ENCODE data around the gene SPIRE2.
"Not testable (repeated sequence)": the region's sequence is repeated elsewhere in the genome, so short reads cannot be mapped to it uniquely, and the experiment has no call there.

The SPIRE2 gene

DNA sequence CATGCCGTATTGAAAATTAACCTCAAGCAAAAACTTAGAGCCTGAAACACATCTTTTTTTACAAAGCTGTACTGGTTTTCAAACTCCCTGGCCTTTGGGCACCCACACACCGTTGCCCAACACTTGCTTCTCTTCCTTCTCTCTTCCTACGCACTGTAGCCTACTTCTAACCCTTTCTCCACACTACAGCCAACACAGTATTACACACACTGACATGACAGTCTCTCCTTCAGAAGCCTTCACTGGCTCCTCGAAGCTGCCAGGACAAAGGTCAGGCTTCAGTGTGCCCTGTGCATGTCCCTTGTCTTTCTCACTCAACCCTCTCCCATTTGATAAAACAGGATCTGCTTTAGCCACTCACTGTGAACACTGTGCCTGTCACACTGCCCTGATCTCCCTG lies 19.8 kb upstream of the SPIRE2 start:
- Histone ChIP-seq H3K79me2 (ENCODE audit: control insufficient read depth, insufficient read depth, low read length, unreplicated experiment) (peaks cover 8% of the 10 kb centered on the region), H3K4me1 (ENCODE audit: control insufficient read depth, insufficient read depth, low read length, unreplicated experiment) (peaks cover 6% of the 10 kb centered on the region), H3K27ac (ENCODE audit: low read depth, low read length) (no peak overlapping the region), H3K4me3 (ENCODE audit: low read depth, low read length) (no peak overlapping the region), H2AFZ (ENCODE audit: low read length, unreplicated experiment) (no peak overlapping the region), H3K36me3 (ENCODE audit: insufficient read depth, low read length) (peaks cover 15% of the 10 kb centered on the region; the same call in 1 of the 2 replicates), H3K27me3 (ENCODE audit: insufficient read depth, low read length) (no peaks in the 10 kb centered on the region)

DNA sequence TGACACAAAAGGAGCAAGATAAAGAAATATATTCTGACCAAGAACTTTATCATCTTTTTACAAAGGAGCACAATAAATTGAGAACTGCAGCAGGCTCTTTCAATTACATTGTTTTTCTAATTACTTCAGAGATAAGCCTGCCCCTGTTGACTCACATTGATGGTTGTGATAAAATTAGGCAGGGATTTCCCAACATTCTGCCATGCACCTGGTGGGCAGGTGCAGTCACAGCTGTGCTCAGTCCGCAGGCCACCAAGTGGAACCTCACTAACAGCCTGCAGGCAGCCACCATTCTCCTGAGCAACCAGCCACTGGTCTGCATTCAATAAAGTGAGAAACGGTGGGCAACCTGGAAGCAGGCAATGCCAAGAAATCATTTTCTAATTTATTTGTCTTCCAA lies 17.0 kb upstream of the SPIRE2 start:
- Histone ChIP-seq H3K36me3 (ENCODE audit: insufficient read depth, low read length) (peaks cover 15% of the 10 kb centered on the region; the same call in 1 of the 2 replicates), H3K4me3 (ENCODE audit: low read depth, low read length) (no peak overlapping the region), H3K79me2 (ENCODE audit: control insufficient read depth, insufficient read depth, low read length, unreplicated experiment) (peaks cover 35% of the 10 kb centered on the region)

DNA sequence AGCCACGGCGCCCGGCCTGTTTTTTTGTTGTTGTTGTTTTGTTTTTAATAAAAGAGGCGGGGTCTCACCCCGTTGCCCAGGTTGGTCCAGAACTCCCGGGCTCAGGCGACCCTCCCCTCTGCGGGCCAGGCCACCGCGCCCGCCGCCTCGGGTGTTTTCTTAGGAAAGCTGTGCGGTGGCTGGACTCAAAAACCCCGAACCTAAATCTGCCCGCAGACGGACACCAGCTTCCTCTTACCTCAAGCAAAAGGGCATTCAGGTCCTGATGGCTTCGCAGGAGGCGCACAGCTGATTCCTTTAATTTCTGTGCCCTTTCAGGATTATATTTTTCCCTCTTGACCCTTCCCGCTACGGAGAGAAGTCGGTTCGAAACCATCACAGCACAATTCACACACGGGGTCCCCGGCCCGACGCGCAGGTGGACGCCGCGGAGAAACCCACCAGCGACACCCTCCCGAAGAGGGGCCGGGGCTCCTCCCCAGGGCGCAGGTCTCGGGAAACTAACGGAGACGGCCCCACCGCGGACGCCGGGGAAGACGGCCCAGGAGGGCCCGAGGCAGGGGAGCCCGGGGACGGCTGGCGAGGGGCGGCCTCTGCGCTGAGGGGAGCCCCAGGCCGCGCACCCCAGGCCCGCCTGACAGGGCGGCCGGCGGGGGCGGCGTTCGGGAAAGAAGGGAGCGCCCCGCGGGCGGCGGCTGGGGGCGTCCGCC lies 12.5 kb upstream of the SPIRE2 start:
- H2AFZ ChIP-seq (ENCODE audit: low read length, unreplicated experiment): peak overlapping the region; percentile 82
- peaks cover 12% of the 10 kb centered on the region for H3K4me1 ChIP-seq (ENCODE audit: control insufficient read depth, insufficient read depth, low read length, unreplicated experiment)
- H3K79me2 ChIP-seq (ENCODE audit: control insufficient read depth, insufficient read depth, low read length, unreplicated experiment): peaks cover 44% of the 10 kb centered on the region
- H3K27ac ChIP-seq (ENCODE audit: low read depth, low read length): peak overlapping the region; percentile 54; the same call in 1 of the 2 replicates
- no peaks in the 10 kb centered on the region for H3K27me3 ChIP-seq (ENCODE audit: insufficient read depth, low read length)
- H3K4me3 ChIP-seq (ENCODE audit: low read depth, low read length): peak overlapping the region; percentile 99
- H3K36me3 ChIP-seq (ENCODE audit: insufficient read depth, low read length): 0 out of 2 replicates have a peak, but pooled peaks cover 4% of the 10 kb centered on the region

More for the DNA sequence above, 17.0 kb upstream of the SPIRE2 start:
- H2AFZ ChIP-seq (ENCODE audit: low read length, unreplicated experiment): no peak overlapping the region
- peaks cover 5% of the 10 kb centered on the region for H3K4me1 ChIP-seq (ENCODE audit: control insufficient read depth, insufficient read depth, low read length, unreplicated experiment)
- H3K27me3 ChIP-seq (ENCODE audit: insufficient read depth, low read length): no peaks in the 10 kb centered on the region
- H3K27ac ChIP-seq (ENCODE audit: low read depth, low read length): no peak overlapping the region

DNA sequence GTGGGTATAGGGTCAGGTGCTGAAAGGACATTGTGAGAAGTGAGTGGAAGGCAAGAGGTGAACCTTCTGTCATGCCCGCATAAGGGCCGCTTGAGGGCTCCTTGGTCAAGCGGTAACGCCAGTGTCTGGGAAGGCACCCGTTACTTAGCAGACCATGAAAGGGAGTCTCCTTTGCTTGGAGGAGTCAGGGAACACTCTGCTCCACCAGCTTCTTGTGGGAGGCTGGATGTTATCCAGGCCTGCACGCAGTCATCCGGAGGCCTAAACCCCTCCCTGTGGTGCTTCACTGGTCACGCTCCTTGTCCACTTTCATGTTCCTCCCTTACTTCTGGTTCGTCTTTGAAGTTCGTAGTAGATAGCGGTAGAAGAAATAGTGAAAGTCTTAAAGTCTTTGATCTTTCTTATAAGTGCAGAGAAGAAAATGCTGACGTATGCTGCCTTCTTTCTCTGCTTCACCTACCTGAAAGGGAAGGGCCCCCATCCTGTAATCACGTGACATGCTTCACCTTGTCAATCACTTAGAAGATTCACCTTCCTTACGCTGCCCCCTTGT lies 9.3 kb upstream of the SPIRE2 start:
- Histone ChIP-seq H3K79me2 (ENCODE audit: control insufficient read depth, insufficient read depth, low read length, unreplicated experiment) (peaks cover 31% of the 10 kb centered on the region), H3K4me1 (ENCODE audit: control insufficient read depth, insufficient read depth, low read length, unreplicated experiment) (peaks cover 12% of the 10 kb centered on the region), H3K4me3 (ENCODE audit: low read depth, low read length) (0 out of 2 replicates have a peak overlapping the region, but pooled peaks have one; percentile 16)
- H3K27ac ChIP-seq (ENCODE audit: low read depth, low read length); H3K36me3 ChIP-seq (ENCODE audit: insufficient read depth, low read length); H3K27me3 ChIP-seq (ENCODE audit: insufficient read depth, low read length); H2AFZ ChIP-seq (ENCODE audit: low read length, unreplicated experiment): not testable (repeated sequence)

DNA sequence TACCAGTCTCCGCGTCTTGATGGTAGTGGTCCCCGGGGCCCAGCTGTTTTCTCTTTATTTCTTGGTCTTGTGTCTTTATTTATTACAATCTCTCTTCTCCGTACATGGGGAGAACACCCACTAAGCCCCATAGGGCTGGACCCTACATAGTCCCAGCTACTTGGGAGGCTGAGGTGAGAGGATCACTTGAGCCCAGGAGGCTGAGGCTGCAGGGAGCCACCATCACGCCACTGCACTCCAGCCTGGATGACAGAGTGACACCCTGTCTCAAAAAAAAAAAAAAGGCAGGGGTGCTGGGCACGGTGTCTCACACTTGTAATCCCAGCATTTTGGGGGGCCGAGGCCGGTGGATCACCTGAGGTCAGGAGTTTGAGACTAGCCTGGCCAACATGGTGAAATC lies 8.8 kb upstream of the SPIRE2 start:
- not testable (repeated sequence) for H3K27me3 ChIP-seq (ENCODE audit: insufficient read depth, low read length); H3K4me3 ChIP-seq (ENCODE audit: low read depth, low read length); H2AFZ ChIP-seq (ENCODE audit: low read length, unreplicated experiment); H3K36me3 ChIP-seq (ENCODE audit: insufficient read depth, low read length); H3K27ac ChIP-seq (ENCODE audit: low read depth, low read length); H3K4me1 ChIP-seq (ENCODE audit: control insufficient read depth, insufficient read depth, low read length, unreplicated experiment)
- H3K79me2 ChIP-seq (ENCODE audit: control insufficient read depth, insufficient read depth, low read length, unreplicated experiment): peaks cover 26% of the 10 kb centered on the region

DNA sequence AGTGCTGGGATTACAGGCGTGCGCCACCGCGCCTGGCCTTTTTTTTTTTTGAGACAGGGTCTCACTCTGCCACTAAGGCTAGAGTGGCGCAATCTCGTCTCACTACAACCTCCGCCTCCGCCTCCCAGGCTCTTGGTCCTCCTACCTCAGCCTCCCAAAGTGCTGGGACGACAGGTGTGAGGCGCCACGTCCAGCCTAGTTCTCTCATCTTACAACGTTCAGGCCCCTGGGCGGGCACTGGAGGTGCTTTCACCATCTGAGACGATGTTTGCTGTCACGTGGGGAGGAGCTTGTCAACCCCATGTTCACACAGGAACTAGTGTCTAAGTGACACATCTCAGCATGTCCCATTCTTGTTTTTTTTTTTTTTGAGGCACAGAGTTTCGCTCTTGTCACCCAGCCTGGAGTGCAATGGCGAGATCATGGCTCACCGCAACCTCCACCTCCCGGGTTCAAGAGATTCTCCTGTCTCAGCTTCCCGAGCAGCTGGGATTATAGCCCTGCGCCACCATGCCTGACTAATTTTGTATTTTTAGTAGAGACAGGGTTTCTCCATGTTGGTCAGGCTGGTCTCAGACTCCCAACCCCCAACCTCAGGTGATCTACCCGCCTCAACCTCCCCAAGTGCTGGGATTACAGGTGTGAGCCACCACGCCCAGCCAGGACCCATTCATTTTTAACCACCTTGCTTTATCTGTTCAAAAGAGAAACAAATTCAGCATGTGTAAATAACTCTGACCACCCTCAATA lies 6.7 kb upstream of the SPIRE2 start:
- Histone ChIP-seq H3K4me1 (ENCODE audit: control insufficient read depth, insufficient read depth, low read length, unreplicated experiment) (peaks cover 7% of the 10 kb centered on the region), H3K79me2 (ENCODE audit: control insufficient read depth, insufficient read depth, low read length, unreplicated experiment) (peaks cover 8% of the 10 kb centered on the region), H3K27me3 (ENCODE audit: insufficient read depth, low read length) (no peaks in the 10 kb centered on the region), H3K27ac (ENCODE audit: low read depth, low read length) (no peak overlapping the region), H2AFZ (ENCODE audit: low read length, unreplicated experiment) (no peak overlapping the region), H3K4me3 (ENCODE audit: low read depth, low read length) (no peak overlapping the region), H3K36me3 (ENCODE audit: insufficient read depth, low read length) (no peaks in the 10 kb centered on the region)

DNA sequence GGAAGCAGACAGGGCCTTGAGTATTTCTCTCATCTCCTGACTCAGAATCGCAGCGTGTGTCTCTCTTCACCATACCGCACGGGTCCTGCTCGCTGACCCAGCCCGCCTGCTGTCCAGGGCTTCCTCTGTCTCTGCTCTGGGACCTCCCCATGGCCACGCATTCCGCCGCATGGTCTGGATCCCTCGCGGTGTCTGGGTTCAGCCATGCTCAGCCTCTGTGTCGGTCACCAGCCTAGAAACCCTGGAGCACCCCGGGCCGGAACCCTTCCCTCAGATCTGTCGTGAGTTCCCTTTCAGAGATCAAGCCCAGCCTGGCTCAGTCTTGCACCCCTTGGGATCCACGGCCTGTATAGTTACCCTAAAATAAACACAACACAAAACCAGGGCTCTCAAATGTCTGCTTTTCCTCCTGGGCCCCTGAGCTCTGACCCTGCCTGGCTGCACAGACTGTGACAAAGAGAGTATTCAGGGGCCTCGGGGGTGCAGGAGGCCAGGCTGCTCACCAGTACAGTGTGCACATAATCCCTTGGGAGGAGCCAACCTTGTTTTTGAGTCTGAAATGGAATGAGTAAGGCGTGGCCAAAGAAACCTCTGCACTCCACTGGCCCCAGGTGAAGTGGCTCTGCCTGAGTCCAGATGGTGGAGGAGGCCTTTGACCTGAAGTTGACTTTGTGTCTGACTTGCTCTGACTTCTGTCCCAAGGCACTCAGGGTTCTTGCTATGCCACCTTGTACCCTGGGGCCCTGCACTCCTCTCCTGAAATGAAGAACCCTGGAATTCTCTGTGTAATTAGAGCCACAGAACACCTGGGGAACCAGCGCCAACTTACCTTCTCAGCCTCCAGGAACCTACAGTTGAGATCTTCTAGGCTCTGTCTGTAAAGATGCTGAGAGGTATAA lies 5.8 kb upstream of the SPIRE2 start:
- peaks cover 13% of the 10 kb centered on the region for H3K4me1 ChIP-seq (ENCODE audit: control insufficient read depth, insufficient read depth, low read length, unreplicated experiment)
- no peak overlapping the region for H2AFZ ChIP-seq (ENCODE audit: low read length, unreplicated experiment)
- H3K79me2 ChIP-seq (ENCODE audit: control insufficient read depth, insufficient read depth, low read length, unreplicated experiment): peaks cover 6% of the 10 kb centered on the region
- no peaks in the 10 kb centered on the region for H3K27me3 ChIP-seq (ENCODE audit: insufficient read depth, low read length)
- no peak overlapping the region for H3K27ac ChIP-seq (ENCODE audit: low read depth, low read length)
- H3K36me3 ChIP-seq (ENCODE audit: insufficient read depth, low read length): no peaks in the 10 kb centered on the region
- H3K4me3 ChIP-seq (ENCODE audit: low read depth, low read length): no peak overlapping the region

DNA sequence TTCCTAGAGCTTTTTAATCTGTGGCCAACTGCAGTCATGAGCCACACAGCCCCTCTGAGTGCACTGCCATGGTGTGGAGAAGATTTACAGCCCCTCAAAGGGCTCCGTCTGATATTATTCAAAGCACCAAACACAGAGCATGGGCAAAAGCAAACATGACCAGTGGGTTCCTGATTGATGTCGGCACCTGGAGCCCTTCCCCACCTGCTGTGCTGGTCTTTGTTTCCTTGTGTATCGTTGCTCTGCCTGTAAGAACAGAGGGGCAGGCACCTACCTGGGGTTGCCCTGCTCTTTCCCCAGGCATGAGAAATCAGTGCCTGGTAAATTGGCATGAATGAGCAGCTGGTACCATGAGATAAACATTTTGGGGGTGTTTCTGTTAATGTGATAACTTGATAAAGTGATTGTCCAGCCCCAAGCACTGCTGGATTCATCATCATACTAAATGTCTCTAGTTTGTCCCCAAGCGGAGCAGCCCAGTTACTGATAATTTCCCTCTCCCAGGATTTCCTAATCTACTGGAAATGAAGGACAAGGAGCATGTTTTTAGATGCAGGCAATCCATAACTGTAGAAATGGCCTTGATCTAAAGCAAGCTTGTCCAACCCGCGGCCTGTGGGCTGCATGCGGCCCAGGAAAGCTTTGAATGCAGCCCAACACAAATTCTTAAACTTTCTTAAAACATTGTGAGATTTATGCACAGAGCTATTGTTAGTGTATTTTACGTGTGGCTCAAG lies 5.0 kb upstream of the SPIRE2 start:
- H3K36me3 ChIP-seq (ENCODE audit: insufficient read depth, low read length): no peaks in the 10 kb centered on the region
- H3K79me2 ChIP-seq (ENCODE audit: control insufficient read depth, insufficient read depth, low read length, unreplicated experiment): no peaks in the 10 kb centered on the region
- no peak overlapping the region for H2AFZ ChIP-seq (ENCODE audit: low read length, unreplicated experiment)
- peaks cover 10% of the 10 kb centered on the region for H3K4me1 ChIP-seq (ENCODE audit: control insufficient read depth, insufficient read depth, low read length, unreplicated experiment)
- no peak overlapping the region for H3K27ac ChIP-seq (ENCODE audit: low read depth, low read length)
- no peak overlapping the region for H3K4me3 ChIP-seq (ENCODE audit: low read depth, low read length)
- no peaks in the 10 kb centered on the region for H3K27me3 ChIP-seq (ENCODE audit: insufficient read depth, low read length)

DNA sequence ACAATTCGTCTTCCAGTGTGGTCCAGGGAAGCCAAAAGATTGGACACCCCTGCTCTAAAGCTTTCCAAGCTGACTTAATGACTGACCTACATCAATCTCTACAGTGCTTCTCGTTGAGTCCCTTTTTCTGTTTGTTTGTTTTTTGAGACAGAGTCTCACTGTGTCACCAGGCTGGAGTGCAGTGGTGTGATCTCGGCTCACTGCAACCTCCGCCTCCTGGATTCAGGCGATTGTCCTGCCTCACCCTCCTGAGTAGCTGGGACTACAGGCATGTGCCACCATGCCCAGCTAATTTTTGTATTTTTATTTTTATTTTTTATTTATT lies 4.5 kb upstream of the SPIRE2 start:
- H3K79me2 ChIP-seq (ENCODE audit: control insufficient read depth, insufficient read depth, low read length, unreplicated experiment); H3K4me3 ChIP-seq (ENCODE audit: low read depth, low read length); H3K36me3 ChIP-seq (ENCODE audit: insufficient read depth, low read length); H3K27ac ChIP-seq (ENCODE audit: low read depth, low read length); H3K4me1 ChIP-seq (ENCODE audit: control insufficient read depth, insufficient read depth, low read length, unreplicated experiment); H3K27me3 ChIP-seq (ENCODE audit: insufficient read depth, low read length); H2AFZ ChIP-seq (ENCODE audit: low read length, unreplicated experiment): not testable (repeated sequence)

All from ACC112 (cell line).